ENCODE results near the gene CNBP.

Gene CNBP

DNA sequence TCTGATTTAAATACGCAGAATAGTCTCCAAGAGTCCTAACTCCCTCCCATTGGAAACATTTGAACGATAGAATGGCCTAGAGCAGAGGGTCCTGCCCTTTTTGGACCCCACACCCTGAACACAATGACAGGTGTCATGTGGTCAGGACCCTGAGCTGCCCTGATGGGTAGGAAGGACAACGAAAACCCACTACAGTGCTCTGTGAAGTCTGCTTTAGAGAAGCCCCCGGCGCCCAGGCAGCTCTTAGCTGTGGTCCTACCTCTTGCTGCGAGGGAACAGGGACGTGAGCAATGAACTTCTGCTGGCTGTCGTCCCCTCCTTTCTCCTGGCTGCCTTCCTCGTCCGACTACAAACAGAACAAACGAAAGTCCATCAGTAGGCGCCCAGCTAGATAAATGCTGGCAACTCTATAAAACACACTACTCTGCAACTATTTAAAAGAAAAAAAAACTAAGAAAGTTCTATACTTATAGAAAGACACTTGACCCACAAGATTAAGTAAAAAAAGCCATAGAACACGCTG lies 53.3 kb downstream of the CNBP start:
- DNase-seq: no peak

DNA sequence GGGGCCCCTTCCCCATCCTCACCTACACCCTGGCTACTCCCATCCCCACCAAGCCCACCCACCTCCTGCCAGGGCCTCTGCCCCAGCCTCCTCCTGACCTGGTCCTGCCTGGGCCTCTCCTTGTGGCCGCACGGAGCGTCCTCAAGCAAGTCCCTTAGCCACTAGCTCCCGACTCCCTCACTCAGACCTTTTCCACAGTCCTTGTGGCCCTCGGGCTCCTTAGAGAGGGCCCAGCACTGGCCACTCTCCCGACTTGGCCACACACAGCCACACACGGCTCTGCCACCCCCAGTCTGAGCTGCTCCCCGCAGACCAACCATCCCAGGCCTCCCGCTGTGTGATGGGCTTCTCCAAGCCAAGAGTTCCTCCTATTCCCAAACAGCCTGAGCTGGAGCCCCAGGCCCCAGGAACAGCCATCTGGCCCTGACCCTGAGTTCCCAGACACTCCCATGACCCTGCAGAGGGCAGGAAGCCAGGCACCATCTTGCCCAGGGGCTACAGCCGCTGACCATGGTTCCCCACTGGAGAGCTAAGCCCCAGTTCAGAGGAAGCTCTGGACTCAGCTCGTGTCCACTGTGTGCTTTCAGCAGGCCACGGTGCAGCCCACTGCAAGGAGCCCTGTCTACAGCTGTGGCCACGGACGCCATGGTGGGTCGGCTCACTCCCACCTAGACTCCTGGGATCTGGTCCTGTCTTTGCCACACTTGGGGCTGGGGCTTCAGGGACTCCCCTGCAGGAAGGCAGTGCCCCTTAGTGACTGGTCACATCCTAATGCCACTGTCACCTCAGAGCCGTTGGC lies 55.1 kb downstream of the CNBP start:
- DNase-seq: no peak

DNA sequence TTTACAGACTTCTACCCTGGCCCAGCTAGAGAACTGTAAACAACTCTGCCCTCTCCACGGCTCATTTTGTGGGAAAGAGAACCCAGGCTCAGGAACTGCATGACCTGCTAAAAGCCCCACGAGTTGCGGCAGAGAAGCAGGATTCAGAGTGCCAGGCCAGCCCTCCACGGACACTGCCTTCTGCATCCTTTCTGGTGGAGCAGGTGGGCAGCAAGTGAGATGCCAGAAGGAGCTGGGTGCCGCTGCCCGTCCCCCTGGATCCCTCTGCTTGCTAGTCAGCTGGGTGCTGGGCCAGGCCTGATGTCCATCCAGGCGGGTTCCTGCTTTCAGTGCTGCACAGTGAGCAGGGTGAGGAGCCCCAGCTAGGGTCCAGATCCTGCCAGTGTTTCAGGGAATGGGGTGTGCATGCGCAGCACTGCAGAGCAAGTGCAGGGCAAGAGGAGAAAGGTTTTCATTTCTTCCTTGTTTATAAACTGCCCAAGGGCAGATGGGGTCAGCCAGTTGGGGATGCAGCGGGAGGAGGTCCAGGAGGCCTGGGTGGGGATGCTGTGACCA lies 56.9 kb downstream of the CNBP start:
- no peak for DNase-seq

DNA sequence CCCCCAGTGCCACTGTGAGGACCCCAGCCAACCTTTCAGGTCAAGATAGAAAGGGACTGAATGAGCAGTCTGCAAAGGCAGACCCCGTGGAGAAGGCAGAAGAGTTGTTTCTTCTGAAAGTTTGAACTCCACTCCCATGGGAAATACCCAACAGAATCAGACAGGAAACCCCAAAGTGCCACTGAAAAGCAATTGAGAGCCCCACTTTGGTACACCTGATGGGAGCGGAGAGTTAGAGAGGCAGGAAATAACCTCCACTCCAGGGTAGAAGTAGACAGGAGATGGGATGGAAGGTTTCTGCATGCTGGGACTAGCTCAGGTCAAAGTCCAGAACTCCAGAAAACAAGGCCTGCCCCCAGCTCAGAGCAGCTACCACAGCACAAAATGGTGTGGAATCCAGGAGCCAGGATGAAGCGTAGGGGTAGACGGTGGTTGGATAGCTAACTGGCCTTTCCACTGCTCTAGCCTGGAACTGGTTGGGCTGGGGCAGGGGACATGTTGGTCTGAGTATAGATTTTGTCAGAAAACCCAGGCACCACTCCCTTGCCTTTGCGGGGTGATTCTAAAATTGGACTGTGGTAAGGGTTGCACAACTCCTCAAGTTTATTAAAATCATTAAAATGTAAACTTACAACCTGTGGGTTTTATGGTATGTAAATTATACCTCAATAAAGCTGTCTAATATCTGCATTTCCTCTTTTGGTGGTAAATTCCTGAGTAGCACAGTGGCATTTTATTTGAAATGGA lies 60.2 kb downstream of the CNBP start:
- no peak for DNase-seq

DNA sequence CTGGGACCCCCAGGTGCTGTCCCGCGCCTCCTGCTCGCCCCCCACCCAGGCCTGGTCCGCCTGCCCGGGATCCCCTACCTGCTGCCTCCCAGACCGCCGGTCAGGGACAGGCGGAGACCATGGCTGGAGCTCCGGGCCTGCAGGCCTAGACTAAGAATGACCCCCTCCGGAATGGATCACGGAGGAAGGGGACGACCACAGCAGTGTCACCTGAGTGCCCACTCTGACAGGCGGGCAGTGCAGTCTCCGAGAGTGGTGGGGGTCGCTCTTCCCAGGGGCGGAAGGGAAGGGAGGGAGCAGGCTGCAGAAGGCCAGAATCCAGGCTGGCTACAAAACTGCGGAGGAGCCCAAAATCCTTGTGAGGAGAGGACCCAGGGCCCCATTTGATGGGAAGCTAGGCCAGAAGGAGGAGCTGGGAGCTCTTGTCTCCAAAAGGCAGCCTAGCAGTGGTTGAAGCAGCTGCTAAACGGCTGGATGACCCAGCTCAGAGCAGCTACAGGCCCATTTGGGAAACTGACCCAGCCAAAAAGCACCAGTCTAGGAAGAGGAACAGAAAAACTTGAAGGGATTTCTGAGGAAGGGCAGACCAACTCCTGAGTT lies 61.2 kb downstream of the CNBP start:
- no peak for DNase-seq

DNA sequence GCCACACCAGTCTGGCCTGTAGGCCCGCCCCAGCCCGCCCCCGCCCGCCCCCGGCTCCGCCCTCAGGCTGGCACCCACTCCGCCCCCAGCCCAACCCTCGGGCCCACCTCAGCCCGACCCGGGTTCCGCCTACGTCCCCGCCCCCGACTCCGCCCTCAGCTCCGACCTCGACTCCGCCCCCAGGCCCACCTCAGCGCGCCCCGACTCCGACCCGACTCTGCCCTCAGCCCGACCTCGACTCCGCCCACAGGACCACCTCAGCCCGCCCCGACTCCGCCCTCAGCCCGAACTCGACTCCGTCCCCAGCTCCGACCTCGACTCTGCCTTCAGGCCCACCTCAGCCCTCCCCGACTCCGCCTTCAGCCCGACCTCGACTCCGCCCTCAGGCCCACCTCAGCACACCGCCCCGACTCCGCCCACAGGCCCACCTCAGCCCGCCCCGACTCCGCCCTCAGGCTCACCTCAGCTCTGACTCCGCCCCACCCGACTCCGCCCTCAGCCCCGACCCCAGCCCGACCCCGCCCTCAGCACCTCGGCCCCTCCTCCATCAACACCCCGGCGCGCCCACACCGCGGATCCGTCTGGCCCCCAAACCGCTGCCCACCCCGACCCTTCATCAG lies 61.8 kb downstream of the CNBP start, which contains the start of gene RAB43:
Gene RAB43, minus strand, starts transcription at position 13 of the 620 bp plus-strand sequence. CDS start 315 bp downstream, outside the sequence.
- DNase-seq: no peak

DNA sequence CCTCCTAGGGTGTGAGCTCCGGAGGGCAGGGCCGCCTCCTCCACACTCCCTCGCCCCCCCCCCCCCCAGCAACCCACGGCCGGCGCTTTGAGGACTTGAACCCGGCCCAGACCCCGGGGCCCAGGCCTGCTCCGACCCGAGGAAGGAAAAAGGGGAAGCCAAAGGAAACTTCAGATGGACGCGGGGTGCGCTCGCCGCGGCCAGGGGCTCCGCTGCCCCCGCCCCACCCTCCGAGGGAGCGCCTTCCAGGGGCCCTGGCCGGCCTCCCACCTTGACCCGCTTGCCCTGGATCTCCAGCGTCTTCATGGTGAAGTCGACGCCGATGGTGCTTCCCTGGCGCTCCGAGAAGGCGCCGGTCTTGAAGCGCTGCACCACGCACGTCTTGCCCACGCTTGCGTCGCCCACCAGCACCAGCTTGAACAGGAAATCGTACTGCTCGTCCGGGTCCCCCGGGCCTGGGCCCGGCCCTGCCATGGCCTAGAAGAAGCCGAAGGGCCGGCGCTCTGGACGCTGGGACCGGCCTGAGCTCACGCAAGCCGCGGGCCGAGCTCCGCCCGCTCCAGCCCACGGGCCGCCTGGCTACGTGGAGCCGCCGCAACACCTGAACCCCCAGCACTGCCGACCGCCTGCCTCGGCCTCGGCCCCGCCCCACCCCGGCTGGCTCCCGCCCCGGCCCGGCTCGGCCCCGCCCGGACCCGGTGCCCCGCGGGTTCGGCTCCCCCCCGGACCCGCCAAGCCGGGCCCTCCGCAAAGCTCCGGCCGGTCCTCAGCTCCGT lies 62.5 kb downstream of the CNBP start:
- DNase-seq: no peak

DNA sequence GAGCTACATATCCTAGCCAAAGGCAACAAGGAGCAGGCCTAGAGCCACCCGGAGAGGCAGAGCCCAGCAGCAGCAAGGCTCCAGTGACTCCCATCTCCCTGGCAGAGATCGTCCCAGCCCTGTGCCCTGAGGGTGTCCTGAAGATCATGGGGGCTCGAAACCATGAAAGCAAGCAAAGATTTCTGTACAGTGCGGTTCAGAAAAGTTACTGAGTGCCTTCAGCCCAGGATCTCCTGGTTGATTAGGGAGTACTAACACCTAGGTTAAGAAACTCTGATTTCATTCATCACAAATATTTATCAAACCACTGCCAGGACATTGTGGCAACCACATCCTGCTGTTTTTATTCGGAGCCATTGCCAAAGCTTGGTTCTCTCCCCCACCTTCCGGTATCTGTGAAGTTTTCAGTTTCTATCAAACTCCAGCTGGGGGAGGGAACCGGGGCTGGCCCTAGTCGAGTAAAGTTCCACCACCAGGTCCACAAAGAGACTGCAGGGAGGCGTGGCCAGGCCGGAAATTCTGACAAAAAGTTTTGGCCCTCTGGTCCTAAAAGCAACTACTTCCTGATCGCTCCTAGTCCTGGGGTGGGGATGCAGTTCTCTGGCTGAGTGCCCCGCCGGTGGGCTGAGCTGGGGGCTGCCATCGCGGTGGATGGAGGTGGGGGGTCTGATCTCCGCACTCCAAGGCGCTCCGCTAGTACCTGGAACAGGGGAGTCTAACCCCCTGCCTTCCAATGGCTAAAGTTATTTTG lies 63.3 kb downstream of the CNBP start:
- peak; percentile 74 for DNase-seq

DNA sequence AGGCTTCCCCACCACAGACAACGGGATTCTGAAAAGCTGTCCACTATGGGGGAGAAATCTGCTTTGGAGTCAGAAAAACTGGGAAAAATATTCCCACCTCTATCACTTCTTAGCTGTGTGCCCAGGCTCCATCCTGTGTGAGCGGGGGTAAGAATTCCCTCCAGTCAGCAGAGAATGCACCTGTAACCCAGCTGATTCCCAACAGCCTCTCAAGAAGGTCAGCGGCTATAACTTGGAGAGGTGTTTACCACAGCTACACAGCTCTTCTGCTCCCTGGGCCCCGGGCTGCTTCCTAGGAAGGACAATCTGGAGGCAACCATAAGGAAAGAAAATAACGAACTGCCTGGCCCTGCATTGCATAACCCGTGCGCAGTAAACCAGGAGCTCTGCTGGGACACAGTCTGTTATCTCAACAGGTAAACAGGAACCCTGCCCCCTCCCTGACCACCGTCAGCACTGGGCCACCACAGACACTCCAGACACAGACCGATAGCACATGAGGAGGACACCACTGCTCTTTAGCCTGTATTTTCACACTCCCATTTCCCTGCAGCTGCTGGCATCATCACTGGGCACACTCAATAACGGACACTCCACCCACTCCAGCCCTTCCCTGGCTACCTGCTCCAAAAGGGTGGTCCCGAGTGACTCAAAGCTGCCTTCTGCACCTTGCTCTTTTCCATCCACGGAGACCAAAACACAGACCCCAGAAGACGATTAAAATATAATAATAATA lies 64.2 kb downstream of the CNBP start:
- no peak for DNase-seq

DNA sequence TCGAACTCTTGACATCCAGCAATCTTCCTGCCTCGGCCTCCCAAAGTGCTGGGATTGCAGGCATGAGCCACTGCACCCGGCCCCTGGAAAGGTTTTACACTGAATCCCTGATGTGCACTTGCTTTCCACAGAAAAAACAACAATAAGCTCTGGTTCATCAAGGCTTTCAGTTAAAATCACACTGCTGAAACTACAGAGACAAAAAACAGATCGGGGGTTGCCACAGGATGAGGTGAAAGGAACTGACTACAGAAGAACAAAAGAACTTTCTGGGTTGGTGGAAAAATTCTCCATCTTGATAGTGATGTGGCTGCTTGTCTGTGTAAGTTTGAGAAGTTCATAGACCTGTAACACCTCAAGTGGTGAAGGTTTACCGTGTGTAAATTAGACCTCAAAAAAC lies 65.0 kb downstream of the CNBP start:
- no peak for DNase-seq
